HEK293 (cell line): Measurements from ENCODE around the gene ASAP2.

Source experiments
- CTCF ChIA-PET: fragments of 350-600 bp; formaldehyde crosslinking; extraction: SDS; loops from one replicate; lab custom pipeline; 2021; ENCODE audit warnings: antibody characterized with exemption; lab: Yijun Ruan, JAX
- POLR2A ChIA-PET: fragments of 300-600 bp; formaldehyde crosslinking; extraction: SDS; loops from one replicate; lab custom pipeline; 2020; ENCODE audit warnings: antibody characterized with exemption, inconsistent platforms; lab: Yijun Ruan, JAX
- H3K27ac ChIP-seq: fragments of 200-500 bp; sonication (Bioruptor generic); 2 replicates; pipeline ENCODE4 v1.5.1; 2014; ENCODE audit warnings: low read depth, low read length, control low read depth, inconsistent platforms; ENCODE audit errors: extremely low read depth
- H3K36me3 ChIP-seq, 2 experiments: fragments of 200-500 bp in 1 of 2; sonication (Bioruptor generic) in 1 of 2; 1 replicate in 1 of 2; 2 replicates in 1 of 2; pipeline ENCODE4 v1.5.1; 2014 to 2017; ENCODE audit warnings: inconsistent platforms in 2 of 2, low read length in 2 of 2; ENCODE audit not compliant: control insufficient read depth in 2 of 2, insufficient read depth in 1 of 2
- H3K4me1 ChIP-seq: fragments of 200-500 bp; sonication (Bioruptor generic); 2 replicates; pipeline ENCODE4 v1.5.1; 2014; ENCODE audit warnings: mild to moderate bottlenecking, low read length, inconsistent platforms; ENCODE audit not compliant: control insufficient read depth, insufficient read depth
- H3K4me3 ChIP-seq: 2 replicates; pipeline ENCODE4 v1.5.1; 2011; ENCODE audit warnings: low read depth, mild to moderate bottlenecking, control low read depth, low read length, moderate library complexity
- H3K9me3 ChIP-seq: fragments of 200-500 bp; sonication (Bioruptor generic); 2 replicates; pipeline ENCODE4 v1.5.1; 2014; ENCODE audit warnings: low read depth, low read length, inconsistent platforms; ENCODE audit not compliant: control insufficient read depth, insufficient read depth
- IKZF3 ChIP-seq: fragments of 450-650 bp; IDR thresholded peaks from 2 replicates; pipeline ENCODE4 v1.5.0; 2018; ENCODE audit warnings: missing biosample characterization, mild to moderate bottlenecking, missing genetic modification characterization, moderate library complexity
- KLF10 ChIP-seq: fragments of 450-650 bp; IDR thresholded peaks from 2 replicates; pipeline ENCODE4 v1.5.1; 2018; ENCODE audit warnings: missing biosample characterization, mild to moderate bottlenecking, missing genetic modification characterization
- MZF1 ChIP-seq: fragments of 450-650 bp; formaldehyde crosslinking; IDR thresholded peaks from 2 replicates; pipeline ENCODE4 v1.5.1; 2017; ENCODE audit warnings: missing biosample characterization, missing genetic modification characterization, borderline replicate concordance
- PRDM1 ChIP-seq: fragments of 450-650 bp; formaldehyde crosslinking; IDR thresholded peaks from 2 replicates; pipeline ENCODE4; 2016; ENCODE audit warnings: missing biosample characterization, missing genetic modification characterization
- YY2 ChIP-seq: fragments of 450-650 bp; formaldehyde crosslinking; IDR thresholded peaks from 2 replicates; pipeline ENCODE4 v1.5.1; 2016; ENCODE audit warnings: missing biosample characterization, missing genetic modification characterization
- ZNF132 ChIP-seq: fragments of 450-650 bp; formaldehyde crosslinking; IDR thresholded peaks from 2 replicates; pipeline ENCODE4 v1.5.1; 2017; ENCODE audit warnings: missing biosample characterization, missing genetic modification characterization, borderline replicate concordance
- ZNF155 ChIP-seq: fragments of 450-650 bp; formaldehyde crosslinking; IDR thresholded peaks from 2 replicates; pipeline ENCODE4 v1.5.1; 2016; ENCODE audit warnings: missing biosample characterization, missing genetic modification characterization
- ZNF211 ChIP-seq: fragments of 450-650 bp; formaldehyde crosslinking; IDR thresholded peaks from 2 replicates; pipeline ENCODE4 v1.5.1; 2016; ENCODE audit warnings: low read depth, missing biosample characterization, missing genetic modification characterization
- ZNF248 ChIP-seq: fragments of 450-650 bp; formaldehyde crosslinking; IDR thresholded peaks from 2 replicates; pipeline ENCODE4 v1.5.1; 2017; ENCODE audit warnings: missing biosample characterization, missing genetic modification characterization
- ZNF335 ChIP-seq: fragments of 450-650 bp; formaldehyde crosslinking; conservative IDR thresholded peaks from 2 replicates; pipeline ENCODE4 v1.5.1; 2016; ENCODE audit warnings: missing biosample characterization, missing genetic modification characterization
- ZNF350 ChIP-seq: fragments of 450-650 bp; formaldehyde crosslinking; IDR thresholded peaks from 2 replicates; pipeline ENCODE4 v1.5.0; 2017; ENCODE audit warnings: missing biosample characterization, mild to moderate bottlenecking, missing genetic modification characterization
- ZNF404 ChIP-seq: fragments of 450-650 bp; formaldehyde crosslinking; IDR thresholded peaks from 2 replicates; pipeline ENCODE4 v1.5.1; 2017; ENCODE audit warnings: missing biosample characterization, missing genetic modification characterization
- ZNF501 ChIP-seq: fragments of 450-650 bp; formaldehyde crosslinking; IDR thresholded peaks from 2 replicates; pipeline ENCODE4 v1.5.1; 2016; ENCODE audit warnings: missing biosample characterization, missing genetic modification characterization
- ZNF549 ChIP-seq: fragments of 450-650 bp; IDR thresholded peaks from 2 replicates; pipeline ENCODE4 v1.5.1; 2018; ENCODE audit warnings: missing biosample characterization, missing genetic modification characterization, mild to moderate bottlenecking, inconsistent platforms, moderate library complexity
- ZNF621 ChIP-seq: fragments of 450-650 bp; formaldehyde crosslinking; IDR thresholded peaks from 2 replicates; pipeline ENCODE4 v1.5.1; 2017; ENCODE audit warnings: missing biosample characterization, missing genetic modification characterization
- ZNF623 ChIP-seq: fragments of 450-650 bp; formaldehyde crosslinking; IDR thresholded peaks from 2 replicates; pipeline ENCODE4 v1.5.1; 2016; ENCODE audit warnings: missing biosample characterization, missing genetic modification characterization
- ZNF701 ChIP-seq: fragments of 450-650 bp; formaldehyde crosslinking; IDR thresholded peaks from 2 replicates; pipeline ENCODE4 v1.5.1; 2016; ENCODE audit warnings: missing biosample characterization, missing genetic modification characterization
- ZNF76 ChIP-seq: fragments of 450-650 bp; formaldehyde crosslinking; IDR thresholded peaks from 2 replicates; pipeline ENCODE4; 2016; ENCODE audit warnings: low read depth, missing biosample characterization, missing genetic modification characterization, borderline replicate concordance
- ZNF837 ChIP-seq: fragments of 450-650 bp; formaldehyde crosslinking; IDR thresholded peaks from 2 replicates; pipeline ENCODE4 v1.5.1; 2016; ENCODE audit warnings: missing biosample characterization, missing genetic modification characterization
- TF ChIP-seq, protein P1 (sequence below): fragments of 450-650 bp; formaldehyde crosslinking; IDR thresholded peaks from 2 replicates; pipeline ENCODE4 v1.5.1; 2016; ENCODE audit warnings: missing biosample characterization, missing genetic modification characterization
- TF ChIP-seq, protein P2 (sequence below): fragments of 450-650 bp; formaldehyde crosslinking; IDR thresholded peaks from 2 replicates; pipeline ENCODE4 v1.5.1; 2016; ENCODE audit warnings: missing biosample characterization, missing genetic modification characterization, borderline replicate concordance
- TF ChIP-seq, protein P3 (sequence below): fragments of 450-650 bp; IDR thresholded peaks from 2 replicates; pipeline ENCODE4 v1.5.1; 2018; ENCODE audit warnings: missing biosample characterization, missing genetic modification characterization
- TF ChIP-seq, protein P4 (sequence below): fragments of 450-650 bp; formaldehyde crosslinking; IDR thresholded peaks from 2 replicates; pipeline ENCODE4 v1.5.1; 2016; ENCODE audit warnings: missing biosample characterization, missing genetic modification characterization
- TF ChIP-seq, protein P5 (sequence below): fragments of 450-650 bp; formaldehyde crosslinking; IDR thresholded peaks from 2 replicates; pipeline ENCODE4 v1.5.1; 2016; ENCODE audit warnings: missing biosample characterization, missing genetic modification characterization

Gene ASAP2

DNA sequence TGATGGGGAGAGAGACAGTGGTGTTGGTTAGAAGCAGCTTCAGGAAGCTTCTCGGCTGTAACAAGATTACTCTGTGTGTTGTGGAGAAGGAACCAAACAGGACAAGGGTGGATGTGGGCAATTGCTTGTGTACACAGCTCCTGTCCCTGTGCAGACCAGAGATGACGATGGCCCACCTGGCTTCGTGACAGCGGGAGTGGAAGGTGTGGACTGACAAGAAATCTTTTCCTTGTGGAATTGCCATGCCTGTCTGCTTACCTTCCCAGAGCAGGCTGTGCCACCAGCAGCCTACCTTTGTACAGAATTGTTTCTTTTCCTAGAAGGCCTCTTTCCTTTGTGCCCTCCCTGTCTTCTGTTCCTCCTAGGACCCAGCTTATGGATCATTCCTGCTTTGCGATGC lies 122.9 kb downstream of the ASAP2 start:
- CTCF ChIA-PET: interaction anchor here (1.4 kb wide), 1 partner anchor 120 kb away, joined by 8 read pairs; no protein-coding TSS in a partner anchor
- TF ChIP-seq YY2 (tag by site-specific recombination): no peak
- TF ChIP-seq ZNF837 (tag by site-specific recombination): no peak
- no peak for TF ChIP-seq IKZF3 (tag by site-specific recombination)
- no peak for TF ChIP-seq ZNF132 (tag by site-specific recombination)
- TF ChIP-seq, protein P1, sequence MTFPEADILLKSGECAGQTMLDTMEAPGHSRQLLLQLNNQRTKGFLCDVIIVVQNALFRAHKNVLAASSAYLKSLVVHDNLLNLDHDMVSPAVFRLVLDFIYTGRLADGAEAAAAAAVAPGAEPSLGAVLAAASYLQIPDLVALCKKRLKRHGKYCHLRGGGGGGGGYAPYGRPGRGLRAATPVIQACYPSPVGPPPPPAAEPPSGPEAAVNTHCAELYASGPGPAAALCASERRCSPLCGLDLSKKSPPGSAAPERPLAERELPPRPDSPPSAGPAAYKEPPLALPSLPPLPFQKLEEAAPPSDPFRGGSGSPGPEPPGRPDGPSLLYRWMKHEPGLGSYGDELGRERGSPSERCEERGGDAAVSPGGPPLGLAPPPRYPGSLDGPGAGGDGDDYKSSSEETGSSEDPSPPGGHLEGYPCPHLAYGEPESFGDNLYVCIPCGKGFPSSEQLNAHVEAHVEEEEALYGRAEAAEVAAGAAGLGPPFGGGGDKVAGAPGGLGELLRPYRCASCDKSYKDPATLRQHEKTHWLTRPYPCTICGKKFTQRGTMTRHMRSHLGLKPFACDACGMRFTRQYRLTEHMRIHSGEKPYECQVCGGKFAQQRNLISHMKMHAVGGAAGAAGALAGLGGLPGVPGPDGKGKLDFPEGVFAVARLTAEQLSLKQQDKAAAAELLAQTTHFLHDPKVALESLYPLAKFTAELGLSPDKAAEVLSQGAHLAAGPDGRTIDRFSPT (tag by site-specific recombination): no peak
- TF ChIP-seq, all 188 proteins: peak for 0
- Histone ChIP-seq H3K27ac (no peak overlapping the region), H3K36me3 (peaks cover 0 to 24% of the 10 kb centered on the region in 2 experiments; a peak in 1 of 3 replicates), H3K4me1 (0 out of 2 replicates have a peak, but pooled peaks cover 3% of the 10 kb centered on the region), H3K9me3 (no peaks in the 10 kb centered on the region), H3K4me3 (no peak overlapping the region)
- POLR2A ChIA-PET: no interaction called here

DNA sequence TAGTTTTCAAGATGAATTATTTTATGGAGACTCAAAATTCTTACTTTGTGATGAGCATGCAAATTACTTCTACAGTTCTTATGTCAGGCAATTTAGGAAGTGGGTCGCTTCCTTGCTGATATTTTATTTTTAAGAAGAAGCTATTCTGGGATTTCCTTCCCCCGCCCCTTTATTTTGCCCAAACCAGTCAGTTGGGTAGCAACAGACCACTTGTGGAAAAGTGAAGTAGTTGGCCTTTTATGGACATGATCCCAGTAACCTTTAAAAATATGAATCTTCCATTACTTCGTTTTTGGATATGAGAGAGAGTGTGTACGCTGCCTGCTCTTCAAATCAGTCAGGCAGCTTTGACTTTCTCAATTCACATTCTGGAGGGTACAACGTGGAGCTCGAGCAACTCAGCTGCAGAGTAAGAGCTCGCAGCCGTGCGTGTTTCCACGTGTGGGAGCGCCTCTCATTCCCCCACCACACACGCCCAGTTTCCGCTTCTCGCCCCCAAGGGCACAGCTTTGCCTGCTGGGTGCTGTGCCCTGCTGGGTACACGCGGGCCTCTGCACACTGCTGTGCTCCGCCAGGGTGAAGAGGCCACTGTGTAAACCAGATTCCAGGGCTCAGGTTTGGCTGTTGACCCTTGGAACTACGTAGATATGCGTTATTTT lies 124.1 kb downstream of the ASAP2 start:
- H3K36me3 ChIP-seq: peaks cover 0 to 23% of the 10 kb centered on the region in 2 experiments; a peak in 1 of 3 replicates
- H3K4me3 ChIP-seq: no peak overlapping the region
- no peaks in the 10 kb centered on the region for H3K9me3 ChIP-seq
- H3K27ac ChIP-seq: no peak overlapping the region
- CTCF ChIA-PET: interaction anchor here (0.7 to 1.4 kb wide), 3 partner anchors 115 to 125 kb away, joined by 3 to 8 read pairs (median 4); no protein-coding TSS in a partner anchor
- no peak for TF ChIP-seq ZNF621 (tag by site-specific recombination)
- TF ChIP-seq ZNF549: no peak
- no peak for TF ChIP-seq ZNF335 (tag by site-specific recombination)
- no peak for TF ChIP-seq ZNF623
- no peak for TF ChIP-seq MZF1
- TF ChIP-seq, protein P2, sequence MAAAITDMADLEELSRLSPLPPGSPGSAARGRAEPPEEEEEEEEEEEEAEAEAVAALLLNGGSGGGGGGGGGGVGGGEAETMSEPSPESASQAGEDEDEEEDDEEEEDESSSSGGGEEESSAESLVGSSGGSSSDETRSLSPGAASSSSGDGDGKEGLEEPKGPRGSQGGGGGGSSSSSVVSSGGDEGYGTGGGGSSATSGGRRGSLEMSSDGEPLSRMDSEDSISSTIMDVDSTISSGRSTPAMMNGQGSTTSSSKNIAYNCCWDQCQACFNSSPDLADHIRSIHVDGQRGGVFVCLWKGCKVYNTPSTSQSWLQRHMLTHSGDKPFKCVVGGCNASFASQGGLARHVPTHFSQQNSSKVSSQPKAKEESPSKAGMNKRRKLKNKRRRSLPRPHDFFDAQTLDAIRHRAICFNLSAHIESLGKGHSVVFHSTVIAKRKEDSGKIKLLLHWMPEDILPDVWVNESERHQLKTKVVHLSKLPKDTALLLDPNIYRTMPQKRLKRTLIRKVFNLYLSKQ (tag by site-specific recombination): no peak
- no peak for TF ChIP-seq ZNF404
- TF ChIP-seq ZNF155 (tag by site-specific recombination): no peak
- no peak for TF ChIP-seq ZNF701 (tag by site-specific recombination)
- no peak for TF ChIP-seq ZNF350 (tag by site-specific recombination)
- TF ChIP-seq, protein P3, sequence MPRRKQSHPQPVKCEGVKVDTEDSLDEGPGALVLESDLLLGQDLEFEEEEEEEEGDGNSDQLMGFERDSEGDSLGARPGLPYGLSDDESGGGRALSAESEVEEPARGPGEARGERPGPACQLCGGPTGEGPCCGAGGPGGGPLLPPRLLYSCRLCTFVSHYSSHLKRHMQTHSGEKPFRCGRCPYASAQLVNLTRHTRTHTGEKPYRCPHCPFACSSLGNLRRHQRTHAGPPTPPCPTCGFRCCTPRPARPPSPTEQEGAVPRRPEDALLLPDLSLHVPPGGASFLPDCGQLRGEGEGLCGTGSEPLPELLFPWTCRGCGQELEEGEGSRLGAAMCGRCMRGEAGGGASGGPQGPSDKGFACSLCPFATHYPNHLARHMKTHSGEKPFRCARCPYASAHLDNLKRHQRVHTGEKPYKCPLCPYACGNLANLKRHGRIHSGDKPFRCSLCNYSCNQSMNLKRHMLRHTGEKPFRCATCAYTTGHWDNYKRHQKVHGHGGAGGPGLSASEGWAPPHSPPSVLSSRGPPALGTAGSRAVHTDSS (tag by site-specific recombination): no peak
- TF ChIP-seq ZNF76: no peak
- TF ChIP-seq, protein P4, sequence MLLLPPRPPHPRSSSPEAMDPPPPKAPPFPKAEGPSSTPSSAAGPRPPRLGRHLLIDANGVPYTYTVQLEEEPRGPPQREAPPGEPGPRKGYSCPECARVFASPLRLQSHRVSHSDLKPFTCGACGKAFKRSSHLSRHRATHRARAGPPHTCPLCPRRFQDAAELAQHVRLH (tag by site-specific recombination): no peak
- TF ChIP-seq, protein P5, sequence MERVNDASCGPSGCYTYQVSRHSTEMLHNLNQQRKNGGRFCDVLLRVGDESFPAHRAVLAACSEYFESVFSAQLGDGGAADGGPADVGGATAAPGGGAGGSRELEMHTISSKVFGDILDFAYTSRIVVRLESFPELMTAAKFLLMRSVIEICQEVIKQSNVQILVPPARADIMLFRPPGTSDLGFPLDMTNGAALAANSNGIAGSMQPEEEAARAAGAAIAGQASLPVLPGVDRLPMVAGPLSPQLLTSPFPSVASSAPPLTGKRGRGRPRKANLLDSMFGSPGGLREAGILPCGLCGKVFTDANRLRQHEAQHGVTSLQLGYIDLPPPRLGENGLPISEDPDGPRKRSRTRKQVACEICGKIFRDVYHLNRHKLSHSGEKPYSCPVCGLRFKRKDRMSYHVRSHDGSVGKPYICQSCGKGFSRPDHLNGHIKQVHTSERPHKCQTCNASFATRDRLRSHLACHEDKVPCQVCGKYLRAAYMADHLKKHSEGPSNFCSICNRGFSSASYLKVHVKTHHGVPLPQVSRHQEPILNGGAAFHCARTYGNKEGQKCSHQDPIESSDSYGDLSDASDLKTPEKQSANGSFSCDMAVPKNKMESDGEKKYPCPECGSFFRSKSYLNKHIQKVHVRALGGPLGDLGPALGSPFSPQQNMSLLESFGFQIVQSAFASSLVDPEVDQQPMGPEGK (tag by site-specific recombination): no peak
- no peak for TF ChIP-seq ZNF211 (tag by site-specific recombination)
- no peak for TF ChIP-seq ZNF248 (tag by site-specific recombination)
- TF ChIP-seq KLF10 (tag by site-specific recombination): no peak
- no peak for TF ChIP-seq PRDM1 (tag by site-specific recombination)
- TF ChIP-seq ZNF501: no peak
- TF ChIP-seq, all 188 proteins: peak for 0
- H3K4me1 ChIP-seq: 0 out of 2 replicates have a peak, but pooled peaks cover 3% of the 10 kb centered on the region
- POLR2A ChIA-PET: no interaction called here
